Suprapubic skin (tissue), 4 donors: ENCODE data around the gene ABITRAM. TPM values are rescaled to one million over a fixed set of nuclear protein-coding genes. Genes with fewer than 3 reads are reported as not detected.
"Not testable (repeated sequence)": the region's sequence is repeated elsewhere in the genome, so short reads cannot be mapped to it uniquely, and the experiment has no call there.

Experiments
- DNase-seq, 2 donors: peaks; one replicate each; pipeline ENCODE4 v3.0.0-alpha.2; 2019; ENCODE audit warnings: low spot score in 2 of 2
- H3K27ac ChIP-seq: fragments of 200-600 bp; sonication (generic); one replicate; pipeline ENCODE4 v1.5.1; 2019
- H3K27me3 ChIP-seq: fragments of 200-600 bp; sonication (generic); one replicate; pipeline ENCODE4 v1.5.1; 2019
- H3K36me3 ChIP-seq: fragments of 200-600 bp; sonication (generic); one replicate; pipeline ENCODE4 v1.5.1; 2019
- H3K4me1 ChIP-seq: fragments of 200-600 bp; sonication (generic); one replicate; pipeline ENCODE4 v1.5.1; 2019
- H3K4me3 ChIP-seq: fragments of 200-600 bp; sonication (generic); one replicate; pipeline ENCODE4 v1.5.1; 2019; ENCODE audit warnings: mild to moderate bottlenecking
- H3K9me3 ChIP-seq: fragments of 200-600 bp; sonication (generic); one replicate; pipeline ENCODE4 v1.5.1; 2019
- CTCF ChIP-seq, 2 donors: fragments of 200-600 bp in 1 of 2; fragments of 450-650 bp in 1 of 2; sonication (generic) in 1 of 2; IDR thresholded peaks; one replicate each; pipeline ENCODE4 v1.5.1; 2016 to 2019; ENCODE audit warnings: antibody characterized with exemption in 2 of 2, mild to moderate bottlenecking in 1 of 2, moderate library complexity in 1 of 2
- EP300 ChIP-seq: sonication (generic); formaldehyde crosslinking; IDR thresholded peaks from one replicate; pipeline ENCODE4 v1.6.1; 2017; ENCODE audit warnings: antibody characterized with exemption
- POLR2A ChIP-seq, 2 donors: fragments of 450-650 bp; IDR thresholded peaks; one replicate each; pipeline ENCODE4 v1.6.1; 2017; ENCODE audit warnings: antibody characterized with exemption in 2 of 2, mild to moderate bottlenecking in 2 of 2, moderate library complexity in 2 of 2
- POLR2AphosphoS5 ChIP-seq, 3 donors: sonication (generic); formaldehyde crosslinking; IDR thresholded peaks; one replicate each; pipeline ENCODE4 v1.6.1; 2017; ENCODE audit warnings: antibody characterized with exemption in 3 of 3
- WGBS: methylation state at CpG from one replicate; pipeline ENCODE4 v1.1.5; 2018; 5-methylcytosine and 5-hydroxymethylcytosine counted together
- total RNA-seq, 4 donors: library from RNA; depleted of rRNA; stranded (reverse); fragments of >200 nt; gene quantifications; one replicate each; pipeline ENCODE4 v1.1.0, GENCODE V29; 2016

The ABITRAM gene
- 10 to 100 TPM in 3 of 4 donors, 1 to 10 TPM in 1; 9.9 to 42.4 (median 12.0) TPM for total RNA-seq

GRCh38 chr9:108934323-108934893 is at the start of gene ABITRAM:
Gene ABITRAM, plus strand, starts transcription at chr9:108934400. Its CDS starts 87 bp downstream, at chr9:108934487.
- Histone ChIP-seq H3K27me3 (no peaks in the 10 kb centered on the region), H3K36me3 (peaks cover 6% of the 10 kb centered on the region), H3K4me3 (peak within 1 kb of the TSS; percentile 87), H3K27ac (peak within 1 kb of the TSS; percentile 85), H3K9me3 (no peaks in the 10 kb centered on the region), H3K4me1 (peaks cover 26% of the 10 kb centered on the region)
- DNase-seq = peak; percentile 72 to 85
- WGBS = 0% methylated on average over 15 of the region's 47 CpGs
- TF ChIP-seq CTCF (IDR thresholded peaks at IDR 0.05) (no peak), EP300 (no peak), POLR2AphosphoS5 (IDR thresholded peaks at IDR 0.05) (peak in 2 of 3 donors; percentile 37 to 48), POLR2A (IDR thresholded peaks at IDR 0.05) (no peak)

- 92% methylated on average over 3 of the region's 3 CpGs for WGBS
- no peak overlapping the region for H3K27ac ChIP-seq
Observed at GRCh38 chr9:108884701-108885100, 49.5 kb upstream of the ABITRAM start.

GRCh38 chr9:108885643-108886348 is 48.4 kb upstream of the ABITRAM start:
- Histone ChIP-seq H3K4me1 (peaks cover 6% of the 10 kb centered on the region), H3K36me3 (peaks cover 54% of the 10 kb centered on the region)

More at GRCh38 chr9:108884701-108885100, 49.5 kb upstream of the ABITRAM start:
- Histone ChIP-seq H3K4me1 (peaks cover 6% of the 10 kb centered on the region), H3K27me3 (no peaks in the 10 kb centered on the region), H3K9me3 (no peaks in the 10 kb centered on the region), H3K36me3 (peaks cover 57% of the 10 kb centered on the region), H3K4me3 (no peak overlapping the region)
- TF ChIP-seq POLR2AphosphoS5 (IDR thresholded peaks at IDR 0.05) (no peak), CTCF (IDR thresholded peaks at IDR 0.05) (no peak), EP300 (no peak), POLR2A (IDR thresholded peaks at IDR 0.05) (no peak)
- no peak for DNase-seq

GRCh38 chr9:108886594-108887271 is 47.5 kb upstream of the ABITRAM start:
- not testable (repeated sequence) for H3K27ac ChIP-seq, H3K4me3 ChIP-seq, H3K27me3 ChIP-seq, DNase-seq, H3K4me1 ChIP-seq, H3K9me3 ChIP-seq
- 79% methylated on average over 3 of the region's 3 CpGs for WGBS
- peaks cover 61% of the 10 kb centered on the region for H3K36me3 ChIP-seq

More at GRCh38 chr9:108885643-108886348, 48.4 kb upstream of the ABITRAM start:
- Histone ChIP-seq H3K27me3 (no peaks in the 10 kb centered on the region), H3K4me3 (no peak overlapping the region), H3K27ac (no peak overlapping the region), H3K9me3 (no peaks in the 10 kb centered on the region)
- TF ChIP-seq EP300 = no peak
- no peak for TF ChIP-seq CTCF (IDR thresholded peaks at IDR 0.05)
- no peak for TF ChIP-seq POLR2AphosphoS5 (IDR thresholded peaks at IDR 0.05)
- TF ChIP-seq POLR2A (IDR thresholded peaks at IDR 0.05) = no peak
- WGBS = 33% methylated on average over 1 of the region's 1 CpG
- DNase-seq = no peak

GRCh38 chr9:108889649-108890067 is 44.5 kb upstream of the ABITRAM start:
- no peak overlapping the region for H3K27ac ChIP-seq
- WGBS = 96% methylated on average over 4 of the region's 4 CpGs

More at GRCh38 chr9:108889649-108890067, 44.5 kb upstream of the ABITRAM start:
- TF ChIP-seq POLR2AphosphoS5 (IDR thresholded peaks at IDR 0.05) (no peak), EP300 (no peak), CTCF (IDR thresholded peaks at IDR 0.05) (no peak), POLR2A (IDR thresholded peaks at IDR 0.05) (no peak)
- peaks cover 76% of the 10 kb centered on the region for H3K36me3 ChIP-seq
- H3K9me3 ChIP-seq = no peaks in the 10 kb centered on the region
- H3K4me1 ChIP-seq = peaks cover 6% of the 10 kb centered on the region
- no peaks in the 10 kb centered on the region for H3K27me3 ChIP-seq
- H3K4me3 ChIP-seq = no peak overlapping the region
- no peak for DNase-seq
